Mesendoderm (in vitro differentiated cells): ENCODE results near the gene FBP2.

ENCODE experiments used
- DNase-seq: peaks from one replicate; pipeline ENCODE4 v3.0.0; 2013
- H2AK5ac ChIP-seq: 2 replicates; pipeline ENCODE4 v1.6.1; 2013; ENCODE audit warnings: low read length, inconsistent platforms
- H2BK120ac ChIP-seq: 2 replicates; pipeline ENCODE4 v1.6.1; 2013; ENCODE audit warnings: low read depth, mild to moderate bottlenecking, low read length, moderate library complexity, mixed read lengths
- H2BK15ac ChIP-seq: replicated peaks from 2 replicates; pipeline ENCODE4 v1.6.1; 2013; ENCODE audit warnings: low read depth, mild to moderate bottlenecking, moderate library complexity
- H2BK5ac ChIP-seq: 2 replicates; pipeline ENCODE4 v1.6.1; 2013; ENCODE audit warnings: low read length, inconsistent platforms
- H3K18ac ChIP-seq: 2 replicates; pipeline ENCODE4 v1.6.1; 2013; ENCODE audit warnings: mild to moderate bottlenecking, low read length, mixed read lengths
- H3K23ac ChIP-seq: one replicate; pipeline ENCODE4 v1.6.1; 2013; ENCODE audit warnings: low read length
- H3K27ac ChIP-seq: 2 replicates; pipeline ENCODE4 v1.5.1; 2013; ENCODE audit warnings: low read depth, mild to moderate bottlenecking, inconsistent platforms, low read length, moderate library complexity
- H3K27me3 ChIP-seq: 2 replicates; pipeline ENCODE4 v1.6.1; 2013; ENCODE audit warnings: low read length, control low read depth, mild to moderate bottlenecking, inconsistent platforms; ENCODE audit not compliant: insufficient read depth, poor library complexity
- H3K36me3 ChIP-seq: 2 replicates; pipeline ENCODE4 v1.6.1; 2013; ENCODE audit warnings: low read length, inconsistent platforms; ENCODE audit not compliant: control insufficient read depth, insufficient read depth
- H3K4ac ChIP-seq: one replicate; pipeline ENCODE4 v1.6.1; 2013; ENCODE audit warnings: low read depth, mild to moderate bottlenecking, low read length, moderate library complexity
- H3K4me1 ChIP-seq: 2 replicates; pipeline ENCODE4 v1.6.1; 2013; ENCODE audit warnings: low read depth, low read length, inconsistent platforms; ENCODE audit not compliant: control insufficient read depth
- H3K4me2 ChIP-seq: 2 replicates; pipeline ENCODE4 v1.6.1; 2013; ENCODE audit warnings: low read length
- H3K4me3 ChIP-seq: 2 replicates; pipeline ENCODE4 v1.5.1; 2013; ENCODE audit warnings: mild to moderate bottlenecking, low read length
- H3K56ac ChIP-seq: one replicate; pipeline ENCODE4 v1.6.1; 2013; ENCODE audit warnings: low read length
- H3K79me1 ChIP-seq: 2 replicates; pipeline ENCODE4 v1.6.1; 2013; ENCODE audit warnings: low read length, inconsistent platforms
- H3K79me2 ChIP-seq: 2 replicates; pipeline ENCODE4 v1.6.1; 2013; ENCODE audit warnings: mild to moderate bottlenecking, low read length; ENCODE audit not compliant: control insufficient read depth, insufficient read depth
- H3K9ac ChIP-seq: 2 replicates; pipeline ENCODE4 v1.6.1; 2013; ENCODE audit warnings: low read length, inconsistent platforms
- H4K5ac ChIP-seq: one replicate; pipeline ENCODE4 v1.6.1; 2013; ENCODE audit warnings: low read length
- H4K8ac ChIP-seq: one replicate; pipeline ENCODE4 v1.6.1; 2013; ENCODE audit warnings: low read depth, mild to moderate bottlenecking, control low read depth, low read length, moderate library complexity
- WGBS: extraction: QIAGEN DNeasy Blood & Tissue Kit; methylation state at CpG from one replicate; pipeline ENCODE4 v1.1.7; 2013; ENCODE audit warnings: low lambda C conversion rate, missing lambda C conversion rate; ENCODE audit not compliant: insufficient coverage; ENCODE audit errors: extremely low coverage; 5-methylcytosine and 5-hydroxymethylcytosine counted together

The FBP2 gene

GRCh38 chr9:94612071-94612470, 18.4 kb upstream of the FBP2 start:
- H3K27me3 ChIP-seq, result no peaks in the 10 kb centered on the region
- no peak overlapping the region for H3K4me3 ChIP-seq
- no peak overlapping the region for H2BK120ac ChIP-seq
- H3K56ac ChIP-seq, result no peak overlapping the region
- H3K9ac ChIP-seq, result no peak overlapping the region
- H3K36me3 ChIP-seq, result no peaks in the 10 kb centered on the region
- no CpG with 5 or more reads among the region's 7 CpGs for WGBS
- no peak overlapping the region for H4K5ac ChIP-seq
- no peak overlapping the region for H3K27ac ChIP-seq
- H4K8ac ChIP-seq, result no peak overlapping the region
- no peak for DNase-seq
- no peaks in the 10 kb centered on the region for H3K79me2 ChIP-seq
- H3K79me1 ChIP-seq, result no peaks in the 10 kb centered on the region
- no peak overlapping the region for H2AK5ac ChIP-seq
- H2BK15ac ChIP-seq, result no peak overlapping the region
- no peak overlapping the region for H3K4me2 ChIP-seq
- H3K18ac ChIP-seq, result no peak overlapping the region
- no peak overlapping the region for H3K23ac ChIP-seq
- no peak overlapping the region for H3K4ac ChIP-seq
- no peak overlapping the region for H2BK5ac ChIP-seq
- peaks cover 6% of the 10 kb centered on the region for H3K4me1 ChIP-seq

- Histone ChIP-seq H3K56ac (no peak overlapping the region), H3K9ac (no peak overlapping the region), H3K23ac (no peak overlapping the region), H3K36me3 (no peaks in the 10 kb centered on the region), H2AK5ac (no peak overlapping the region), H4K8ac (no peak overlapping the region), H4K5ac (no peak overlapping the region), H2BK5ac (no peak overlapping the region), H3K79me1 (no peaks in the 10 kb centered on the region), H3K27ac (no peak overlapping the region), H3K4me3 (no peak overlapping the region), H3K4me2 (no peak overlapping the region), H3K4ac (no peak overlapping the region), H3K79me2 (no peaks in the 10 kb centered on the region), H2BK15ac (no peak overlapping the region), H2BK120ac (no peak overlapping the region), H3K27me3 (no peaks in the 10 kb centered on the region), H3K18ac (no peak overlapping the region), H3K4me1 (peaks cover 7% of the 10 kb centered on the region)
- DNase-seq, result no peak
- no CpG with 5 or more reads among the region's 3 CpGs for WGBS
Observed at GRCh38 chr9:94611638-94612068, 18.0 kb upstream of the FBP2 start.

- Histone ChIP-seq H3K9ac (no peak overlapping the region), H3K36me3 (no peaks in the 10 kb centered on the region), H2AK5ac (no peak overlapping the region), H4K5ac (no peak overlapping the region), H3K4me1 (peaks cover 7% of the 10 kb centered on the region), H3K56ac (no peak overlapping the region), H3K79me2 (no peaks in the 10 kb centered on the region), H2BK120ac (no peak overlapping the region), H2BK15ac (no peak overlapping the region), H3K23ac (no peak overlapping the region), H3K27me3 (no peaks in the 10 kb centered on the region), H4K8ac (no peak overlapping the region), H3K79me1 (no peaks in the 10 kb centered on the region), H3K27ac (no peak overlapping the region), H3K4me3 (no peak overlapping the region), H3K4ac (no peak overlapping the region), H2BK5ac (no peak overlapping the region), H3K18ac (no peak overlapping the region), H3K4me2 (no peak overlapping the region)
- WGBS, result no CpG with 5 or more reads among the region's 6 CpGs
- DNase-seq, result no peak
Observed at GRCh38 chr9:94610181-94610606, 16.6 kb upstream of the FBP2 start.

- Histone ChIP-seq H3K79me1 (no peaks in the 10 kb centered on the region), H3K23ac (no peak overlapping the region), H3K9ac (no peak overlapping the region), H3K4me1 (peaks cover 7% of the 10 kb centered on the region), H3K27ac (no peak overlapping the region), H3K4me2 (no peak overlapping the region), H2AK5ac (no peak overlapping the region), H2BK120ac (no peak overlapping the region), H3K27me3 (no peaks in the 10 kb centered on the region), H3K79me2 (no peaks in the 10 kb centered on the region), H3K56ac (peak overlapping the region; percentile 1), H4K5ac (no peak overlapping the region), H3K4me3 (no peak overlapping the region), H4K8ac (no peak overlapping the region), H3K4ac (no peak overlapping the region), H3K18ac (no peak overlapping the region), H3K36me3 (no peaks in the 10 kb centered on the region), H2BK5ac (no peak overlapping the region), H2BK15ac (no peak overlapping the region)
- no CpG with 5 or more reads among the region's 8 CpGs for WGBS
- no peak for DNase-seq
Observed at GRCh38 chr9:94607423-94607691, 13.7 kb upstream of the FBP2 start.

GRCh38 chr9:94606646-94607422, 13.2 kb upstream of the FBP2 start:
- no CpG with 5 or more reads among the region's 24 CpGs for WGBS
- Histone ChIP-seq H3K27ac (no peak overlapping the region), H3K4me3 (no peak overlapping the region), H3K4me1 (peaks cover 7% of the 10 kb centered on the region), H4K5ac (no peak overlapping the region), H2BK5ac (no peak overlapping the region), H3K4me2 (no peak overlapping the region), H3K56ac (peak overlapping the region; percentile 1), H3K18ac (no peak overlapping the region), H3K79me1 (no peaks in the 10 kb centered on the region), H4K8ac (no peak overlapping the region), H3K4ac (no peak overlapping the region), H3K23ac (no peak overlapping the region), H3K79me2 (no peaks in the 10 kb centered on the region), H2BK15ac (no peak overlapping the region), H2AK5ac (no peak overlapping the region), H2BK120ac (no peak overlapping the region), H3K36me3 (no peaks in the 10 kb centered on the region), H3K27me3 (no peaks in the 10 kb centered on the region), H3K9ac (no peak overlapping the region)
- DNase-seq, result no peak
